G401 (cell line): ENCODE measurements around the gene EHD4. TPM values are rescaled to one million over a fixed set of nuclear protein-coding genes. Genes with fewer than 3 reads are reported as not detected.
A peak's percentile ranks its signal among the peaks of the same experiment; 100 is the strongest.

Source experiments
- DNase-seq: peaks from one replicate; pipeline ENCODE4 v3.0.0-alpha.2; 2015; ENCODE audit warnings: low spot score
- in situ Hi-C: cut with HindIII; loops from 2 replicates; pipeline ENCODE4 v1.10.0; 2016; ENCODE audit warnings: low sequenced_read_pairs, mixed read lengths
- total RNA-seq: library from RNA; depleted of rRNA; stranded (reverse); fragments of >200 nt; shearing (Covaris generic); gene quantifications from 2 replicates; pipeline ENCODE4 v1.2.3, GENCODE V29; 2014

EHD4 gene
- total RNA-seq, 1 experiment from 2014 or later: 8.8 TPM

DNA sequence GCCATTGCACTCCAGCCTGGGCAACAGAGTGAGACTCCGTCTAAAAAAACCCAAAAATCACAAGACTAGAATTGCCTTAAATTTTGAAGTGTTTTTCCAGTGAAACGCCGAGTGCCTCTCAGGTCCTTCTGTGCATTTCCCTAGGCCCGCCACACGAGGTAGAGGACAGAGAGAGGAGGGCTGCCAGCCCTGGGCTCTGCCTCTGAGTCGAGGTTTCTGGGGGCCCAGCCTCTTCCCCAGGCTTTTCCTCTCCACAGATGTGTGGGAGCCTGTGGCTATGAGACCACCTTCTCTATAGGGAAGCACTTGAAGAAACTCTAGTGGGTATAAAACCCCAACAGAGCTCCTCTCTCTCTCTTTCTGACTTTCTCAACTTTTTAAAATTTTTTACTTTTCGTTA lies 10.9 kb upstream of the EHD4 start:
- no peak for DNase-seq

DNA sequence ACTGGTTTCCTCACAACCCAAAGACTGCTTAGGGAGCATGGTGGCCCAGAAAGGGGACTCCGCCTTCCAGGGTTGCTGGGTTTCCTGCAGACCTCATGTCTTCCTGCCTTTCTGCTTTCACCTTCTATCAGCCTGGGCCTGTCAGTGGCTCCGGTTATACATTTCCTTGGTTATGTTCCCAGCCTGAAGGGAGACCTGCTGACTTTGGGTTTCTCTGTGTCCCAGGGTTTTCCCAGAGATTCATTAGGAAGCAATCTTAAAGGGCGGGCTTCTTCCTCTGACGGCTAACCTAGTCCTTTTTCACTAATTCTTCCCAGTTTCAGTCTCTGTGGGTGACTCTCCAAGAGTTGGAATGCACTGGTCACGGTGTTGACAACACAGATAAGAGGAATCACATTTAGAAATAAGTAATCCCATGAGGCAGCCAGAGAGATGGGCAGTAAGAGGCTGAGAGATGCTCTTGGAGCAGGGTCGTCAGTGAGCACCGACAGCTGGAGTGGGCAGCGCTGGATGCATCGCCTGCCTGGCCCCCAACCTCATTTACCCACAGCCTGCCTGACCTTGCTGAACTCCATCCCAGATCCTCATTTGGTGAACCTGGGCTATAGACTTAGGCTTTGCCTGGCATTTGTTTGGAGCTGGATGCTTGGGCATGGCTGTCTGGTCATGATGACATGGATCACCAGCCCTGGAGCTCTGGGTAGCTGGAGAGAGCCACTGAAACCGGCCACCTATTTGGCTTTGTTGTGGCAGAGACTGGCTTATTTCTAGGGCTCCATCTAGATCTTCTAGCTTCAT lies 10.0 kb upstream of the EHD4 start:
- in situ Hi-C loops: no loop called here
- no peak for DNase-seq

More for the DNA sequence above, 10.9 kb upstream of the EHD4 start:
- in situ Hi-C loops: no loop called here

DNA sequence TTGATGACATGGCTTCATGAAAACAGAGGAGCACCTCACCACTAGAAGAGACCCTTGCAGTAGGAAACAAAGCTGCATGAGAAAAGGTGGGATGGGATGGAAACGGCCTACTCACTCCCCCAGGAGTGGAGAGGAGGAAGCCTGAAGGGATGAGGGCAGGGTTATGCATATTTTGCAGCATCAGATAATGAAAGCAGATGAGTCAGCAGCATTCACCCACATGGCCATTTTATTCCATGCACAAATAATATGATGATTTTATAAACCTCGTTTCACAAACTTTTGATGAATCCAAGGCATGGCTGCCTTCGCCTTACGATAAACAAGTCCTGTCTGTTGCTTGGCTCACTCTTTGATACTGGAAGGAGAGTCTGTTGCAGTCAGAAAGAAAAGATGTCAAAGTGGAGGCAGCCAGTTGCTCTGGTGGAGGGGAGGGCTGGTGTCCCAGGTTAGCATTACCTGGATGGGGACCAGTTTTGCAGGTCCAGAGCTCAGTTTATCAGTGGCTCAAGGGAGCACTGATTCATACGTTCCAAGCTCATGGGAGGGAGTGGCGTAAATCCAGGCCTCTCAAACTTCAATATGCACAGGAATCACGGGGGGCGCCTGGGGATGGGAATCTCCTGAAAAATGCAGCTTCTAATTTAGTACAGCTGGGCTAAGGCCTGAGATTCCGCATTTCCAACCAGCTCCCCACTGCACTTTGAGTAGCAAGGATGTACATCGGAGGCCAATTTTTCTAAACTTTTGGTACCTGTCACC lies 9.2 kb upstream of the EHD4 start:
- in situ Hi-C loops: no loop called here

DNA sequence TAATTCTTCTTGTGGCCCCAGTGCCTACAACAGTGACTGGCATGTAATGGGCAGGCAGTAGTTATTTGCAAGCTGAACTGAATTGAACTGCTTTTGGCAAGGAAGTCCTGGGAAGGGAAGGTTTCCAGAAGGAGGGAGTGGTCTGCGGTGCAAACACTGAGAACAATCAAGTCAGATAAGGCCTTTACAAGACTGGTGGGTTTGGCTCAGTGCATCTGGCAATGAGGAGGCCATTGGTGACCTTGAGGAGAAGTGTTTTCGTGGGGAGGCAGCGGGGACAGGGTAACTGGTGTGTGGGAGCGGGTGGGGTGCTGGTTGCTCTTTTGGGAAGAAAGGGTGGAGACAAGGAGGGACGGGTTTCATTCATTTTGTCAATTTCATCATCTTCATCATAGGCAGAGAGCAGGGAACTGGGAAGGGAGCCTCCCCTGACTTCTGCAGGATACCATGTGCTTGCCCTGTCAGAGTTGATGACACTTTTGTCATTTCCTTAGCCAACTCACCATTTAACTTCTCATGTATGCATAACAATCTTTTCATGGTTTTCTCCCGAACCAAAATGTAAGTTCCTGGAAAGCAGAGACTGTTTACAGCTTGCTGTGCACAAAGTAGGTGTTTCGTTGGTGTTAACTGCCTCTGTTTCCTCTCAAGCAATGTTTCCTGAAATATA lies 8.4 kb upstream of the EHD4 start:
- no peak for DNase-seq
- in situ Hi-C loops: no loop called here

More for the DNA sequence above, 9.2 kb upstream of the EHD4 start:
- DNase-seq: no peak

DNA sequence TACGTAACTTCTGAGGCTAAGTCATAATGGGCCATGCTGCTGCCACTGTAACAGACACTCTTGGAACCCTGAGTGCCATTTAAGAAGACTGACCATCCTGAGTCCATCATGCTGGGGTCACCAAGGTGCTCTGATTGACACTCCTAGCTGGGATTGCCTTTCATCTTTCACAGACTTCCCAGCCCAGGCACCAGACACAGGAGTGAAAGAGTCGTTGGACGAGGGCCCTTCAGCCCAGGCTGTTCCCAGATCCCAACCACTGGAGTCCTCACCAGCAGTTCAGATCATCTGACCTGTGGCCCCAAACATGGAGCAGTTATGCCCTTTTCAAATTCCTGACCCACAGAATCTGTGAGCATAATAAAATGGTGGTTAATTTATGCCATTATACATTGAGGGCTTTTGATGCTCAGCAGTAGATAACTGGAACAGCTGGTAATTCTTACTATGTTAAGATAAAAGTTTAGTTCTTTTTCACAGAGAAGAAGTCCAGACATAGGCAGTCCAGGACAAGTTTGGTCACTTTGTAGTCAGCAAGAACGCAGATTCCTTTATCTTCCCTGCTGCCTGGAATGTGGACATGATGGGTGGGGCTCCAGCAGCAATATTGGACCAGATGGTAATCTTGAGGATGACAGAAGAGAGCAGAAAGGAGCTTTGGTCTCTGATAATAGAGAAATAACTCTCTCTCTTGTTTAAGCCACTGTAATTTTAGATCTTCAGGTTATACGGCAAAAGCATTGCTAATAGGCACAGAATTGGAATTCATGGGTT lies 7.3 kb upstream of the EHD4 start:
- in situ Hi-C loops: no loop called here

DNA sequence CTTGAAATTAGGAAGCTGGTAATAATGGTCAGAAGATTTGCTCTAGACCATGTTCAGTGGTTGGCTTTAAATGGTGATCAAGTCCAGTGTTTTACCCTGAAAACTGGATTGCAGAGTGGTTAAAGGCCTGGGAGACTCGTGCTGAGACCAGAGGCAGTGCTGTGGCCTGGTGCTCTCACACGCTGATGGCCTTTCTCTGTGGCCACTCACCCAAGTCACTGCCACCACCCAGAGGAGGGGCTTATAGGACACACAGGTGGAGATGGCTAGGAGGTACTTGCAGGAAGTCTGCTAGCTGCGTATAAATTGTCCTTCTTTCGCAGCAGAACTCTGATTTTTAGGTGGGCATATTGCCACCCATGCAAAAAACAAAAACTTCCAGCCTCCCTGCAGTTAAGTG lies 6.2 kb upstream of the EHD4 start:
- no peak for DNase-seq
- in situ Hi-C loops: no loop called here

More for the DNA sequence above, 7.3 kb upstream of the EHD4 start:
- DNase-seq: no peak

DNA sequence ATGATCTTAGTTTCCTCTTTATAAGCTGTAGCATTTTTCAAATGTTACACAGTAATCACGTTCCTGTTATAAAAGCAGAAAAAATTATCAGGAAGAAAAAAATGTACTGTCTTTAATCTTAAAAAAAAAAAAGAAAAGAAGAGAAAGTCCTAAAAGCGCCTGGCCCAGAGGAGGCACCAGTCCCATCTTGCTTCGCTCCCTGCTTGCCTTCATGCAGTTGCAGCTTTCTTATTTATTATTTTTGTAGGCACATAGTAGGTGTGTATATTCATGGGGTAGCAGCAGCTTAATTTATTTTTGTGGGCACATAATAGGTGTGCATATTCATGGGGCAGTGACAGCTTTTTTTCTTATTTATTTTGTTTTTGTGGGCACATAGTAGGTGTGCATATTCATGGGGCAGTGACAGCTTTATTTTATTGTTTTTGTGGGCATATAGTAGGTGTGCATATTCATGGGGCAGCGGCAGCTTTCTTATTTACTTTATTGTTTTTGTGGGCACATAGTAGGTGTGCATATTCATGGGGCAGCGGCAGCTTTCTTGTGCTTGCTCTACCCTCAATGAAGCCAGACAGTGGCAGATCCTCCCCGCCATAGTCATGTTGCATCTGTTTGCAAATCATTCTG lies 5.5 kb upstream of the EHD4 start:
- no peak for DNase-seq
- in situ Hi-C loops: no loop called here

DNA sequence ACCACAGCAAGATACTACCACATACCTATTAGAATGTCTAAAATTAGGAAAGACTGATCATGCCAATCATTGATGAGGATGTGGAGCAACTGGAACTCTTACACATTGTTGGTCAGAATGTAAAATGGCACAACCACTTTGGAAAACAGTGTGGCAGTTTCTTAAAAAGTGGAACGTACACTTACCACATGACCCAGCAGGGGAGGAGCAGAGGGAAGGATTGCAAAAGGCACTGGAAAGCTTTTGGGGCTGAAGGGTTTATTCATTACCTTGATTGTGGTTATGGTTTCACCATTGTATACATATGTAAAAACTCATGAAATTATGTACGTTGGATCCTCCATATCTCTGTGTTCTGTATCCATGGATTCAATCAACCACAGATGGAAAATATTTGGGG lies 3.3 kb upstream of the EHD4 start:
- in situ Hi-C loops: no loop called here
- no peak for DNase-seq

DNA sequence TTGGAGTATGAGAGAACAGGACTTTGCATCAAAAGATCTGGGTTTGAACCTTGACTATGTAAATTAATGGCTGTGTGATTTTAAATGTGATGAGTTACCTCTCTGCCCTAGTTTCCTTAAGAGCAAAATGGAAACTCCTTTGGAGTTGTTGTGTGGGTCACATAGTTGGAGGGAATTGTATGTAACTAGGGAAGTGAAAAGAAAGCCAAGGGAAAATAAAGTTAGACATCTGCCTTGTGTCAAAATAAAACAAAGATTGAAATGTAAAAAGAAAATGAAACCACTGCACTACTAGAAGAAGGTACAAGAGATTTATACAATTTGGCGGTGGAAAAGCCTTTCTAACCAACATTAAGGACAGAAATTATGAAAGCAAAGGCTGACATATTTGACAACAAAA lies 1.7 kb upstream of the EHD4 start:
- in situ Hi-C loops: no loop called here
- DNase-seq: no peak

DNA sequence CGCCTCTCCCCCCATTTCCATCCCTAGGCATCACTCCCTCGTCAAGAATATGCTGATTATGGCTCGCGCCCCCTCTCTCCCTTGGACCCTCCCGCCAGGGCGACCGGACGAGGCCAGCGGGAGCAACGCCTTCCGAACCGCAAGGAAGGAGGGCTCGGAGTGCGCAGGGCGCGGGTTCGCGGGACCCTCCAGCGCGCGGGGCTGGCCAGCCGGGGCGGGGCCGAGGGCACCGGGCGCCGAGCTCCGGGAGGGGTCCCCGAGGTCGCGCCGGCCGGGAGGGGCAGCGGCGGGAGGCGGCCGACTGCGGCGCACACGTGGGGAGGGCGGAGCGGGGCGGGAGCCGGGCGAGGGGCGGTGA lies 483 bp downstream of the EHD4 start:
- DNase-seq: no peak
- in situ Hi-C loops: no loop called here

DNA sequence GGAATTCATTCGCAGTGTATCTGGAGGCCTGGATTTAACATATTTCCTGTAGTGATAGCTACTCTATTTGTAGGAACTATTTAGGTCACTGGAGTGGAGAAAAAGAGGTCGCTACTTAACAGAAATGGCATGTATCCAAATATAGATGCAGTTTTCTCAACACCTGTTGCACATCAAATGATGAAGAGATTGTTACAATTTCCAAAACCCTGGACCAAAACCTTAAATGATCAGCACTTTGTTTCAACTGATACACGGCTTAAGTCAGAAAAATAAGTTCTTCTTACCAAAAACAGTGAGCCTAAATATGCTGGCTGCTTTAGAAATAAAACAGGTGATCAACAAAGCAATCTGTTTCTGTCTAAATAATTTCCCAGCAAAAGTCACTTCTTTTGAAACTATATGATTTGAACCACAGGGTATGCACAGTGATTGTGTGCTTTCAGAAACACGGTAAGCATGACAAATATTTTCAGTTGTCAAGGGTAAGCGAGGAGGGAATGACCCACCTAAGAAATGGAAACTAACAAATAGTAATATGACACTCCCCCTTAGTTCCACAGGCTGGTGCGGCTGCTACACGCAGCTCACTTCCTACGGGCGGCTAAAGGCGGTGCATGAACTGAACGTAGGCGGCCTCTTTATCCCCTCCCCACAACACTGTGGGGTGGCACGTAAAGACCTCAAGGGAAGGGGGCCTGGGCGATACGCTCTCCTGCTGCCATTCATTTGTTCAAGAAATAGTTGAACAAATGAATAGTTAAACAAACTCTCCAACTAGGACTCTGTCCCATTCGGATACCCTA lies 1.1 kb downstream of the EHD4 start:
- in situ Hi-C loops: no loop called here

DNA sequence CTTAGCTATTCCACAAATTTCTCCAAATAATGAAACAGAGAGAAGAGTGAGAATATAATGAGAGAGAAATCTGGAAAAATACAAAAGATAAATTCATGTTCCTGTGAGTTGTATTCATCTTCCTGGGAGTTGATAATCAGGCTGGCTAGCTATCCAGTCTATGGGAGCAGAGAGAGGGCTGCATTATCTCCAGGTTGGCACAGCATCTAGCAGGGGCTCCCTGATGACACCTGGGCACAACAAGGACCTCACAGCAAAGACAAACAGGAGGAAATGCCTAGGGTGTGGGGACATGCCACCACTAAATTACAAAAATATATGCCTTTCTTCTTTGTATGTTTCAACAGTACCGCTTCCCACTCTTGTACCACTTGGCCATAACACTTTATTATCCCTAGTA lies 1.9 kb downstream of the EHD4 start:
- in situ Hi-C loops: no loop called here
- peak; percentile 10 for DNase-seq

More for the DNA sequence above, 1.1 kb downstream of the EHD4 start:
- peak; percentile 44 for DNase-seq

DNA sequence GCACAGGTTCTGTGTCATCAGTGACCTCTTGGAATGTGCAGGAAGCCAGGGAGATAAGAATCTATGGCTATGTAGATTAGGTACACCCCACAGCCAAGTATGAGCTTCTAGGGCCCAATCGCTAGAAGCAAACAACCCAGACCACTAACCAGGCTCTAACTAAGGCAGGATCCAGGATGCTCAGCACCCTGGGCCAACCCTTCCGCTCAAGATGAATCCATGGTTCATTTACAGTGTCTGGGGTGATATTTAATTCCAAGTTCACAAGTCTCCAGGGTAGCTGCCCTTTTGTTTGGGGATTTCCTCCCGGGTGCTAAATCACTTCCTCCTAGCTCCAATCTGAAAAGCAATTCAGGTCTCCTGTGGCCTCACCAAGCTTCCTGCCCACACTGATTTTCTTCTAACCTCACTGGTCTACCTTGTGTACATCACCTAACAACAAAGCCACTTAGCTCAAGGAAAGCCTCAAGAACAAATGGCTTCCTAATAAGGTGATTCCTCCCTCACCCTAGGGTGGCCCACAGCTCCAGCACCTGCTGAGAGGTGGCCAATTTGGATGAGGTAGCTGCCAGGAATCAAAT lies 2.4 kb downstream of the EHD4 start:
- DNase-seq: no peak
- in situ Hi-C loops: no loop called here

DNA sequence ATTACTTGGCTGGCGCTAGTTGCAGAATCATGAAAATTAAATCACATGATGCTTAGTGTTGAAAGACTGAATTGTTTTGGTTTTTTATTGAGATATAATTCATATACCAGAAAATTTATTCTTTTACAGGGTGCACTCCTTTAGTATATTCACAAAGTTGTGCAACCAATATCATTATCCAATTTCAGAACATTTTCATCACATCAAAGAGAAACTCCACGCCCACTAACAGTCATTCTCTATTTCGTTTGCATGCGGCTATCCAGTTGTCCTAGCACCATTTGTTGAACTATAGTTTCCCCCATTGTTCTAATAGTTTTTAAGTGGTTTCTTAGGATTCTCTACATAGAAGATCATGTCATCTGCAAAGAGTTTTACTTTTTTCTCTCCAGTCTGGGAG lies 3.7 kb downstream of the EHD4 start:
- no peak for DNase-seq
- in situ Hi-C loops: no loop called here

DNA sequence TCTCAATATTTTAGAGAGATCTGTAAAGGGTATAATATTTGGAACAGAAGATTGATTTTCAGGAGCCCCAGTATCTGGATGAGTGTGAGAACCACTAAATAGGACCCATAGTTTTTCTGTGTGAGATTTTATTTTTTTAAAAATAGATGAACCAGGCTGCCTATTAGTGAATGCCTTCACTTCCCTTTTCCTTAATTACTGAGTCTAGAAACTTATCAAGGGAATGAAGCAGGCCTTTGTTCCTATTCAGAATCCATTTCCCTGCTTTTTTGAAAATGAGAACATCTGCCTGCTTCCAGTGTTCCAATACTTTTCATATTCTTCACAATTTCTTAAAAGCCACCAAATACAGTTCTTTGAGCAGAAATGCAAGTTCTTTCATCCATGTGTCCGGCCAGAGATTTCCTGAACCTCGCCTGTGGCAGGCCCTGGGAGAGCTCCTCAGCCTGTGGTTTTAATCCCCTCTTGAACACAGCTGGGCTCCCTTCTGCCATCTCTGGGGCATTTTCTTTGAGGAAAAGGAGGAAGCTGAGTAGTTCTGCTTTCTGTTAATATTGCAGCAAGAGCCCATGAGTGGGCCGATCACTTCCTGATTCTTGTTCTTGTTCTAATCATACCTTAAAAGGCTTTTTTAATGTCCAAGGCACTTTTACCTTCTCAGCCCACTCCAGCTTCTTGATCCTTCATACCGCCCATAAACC lies 4.7 kb downstream of the EHD4 start:
- in situ Hi-C loops: no loop called here
- DNase-seq: no peak

DNA sequence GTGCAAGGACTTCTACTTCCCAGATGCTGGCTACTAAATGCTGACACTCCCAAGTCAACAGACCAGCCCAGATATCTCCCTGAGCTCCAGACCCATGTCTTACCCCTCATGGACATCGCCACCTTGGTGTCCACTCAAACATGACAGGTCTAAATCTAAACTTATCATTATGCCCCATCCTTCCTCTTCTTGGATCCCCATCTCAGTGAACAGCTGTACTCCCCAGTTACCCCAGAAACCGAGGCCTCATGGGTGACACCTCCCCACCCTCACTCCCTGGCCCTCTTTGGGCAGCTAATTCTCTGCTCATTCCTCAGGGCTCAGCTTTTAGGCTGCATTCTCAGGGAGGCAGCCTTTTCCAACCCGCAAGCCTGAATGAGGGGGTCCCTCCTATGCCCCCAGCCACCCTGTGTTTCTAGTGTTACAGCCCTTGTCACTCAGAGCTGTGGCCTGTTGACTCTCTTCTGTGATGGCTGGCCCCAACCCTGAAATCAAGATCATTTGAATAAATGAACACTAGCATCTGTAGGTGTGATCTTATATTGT lies 5.4 kb downstream of the EHD4 start:
- no peak for DNase-seq
- in situ Hi-C loops: no loop called here

DNA sequence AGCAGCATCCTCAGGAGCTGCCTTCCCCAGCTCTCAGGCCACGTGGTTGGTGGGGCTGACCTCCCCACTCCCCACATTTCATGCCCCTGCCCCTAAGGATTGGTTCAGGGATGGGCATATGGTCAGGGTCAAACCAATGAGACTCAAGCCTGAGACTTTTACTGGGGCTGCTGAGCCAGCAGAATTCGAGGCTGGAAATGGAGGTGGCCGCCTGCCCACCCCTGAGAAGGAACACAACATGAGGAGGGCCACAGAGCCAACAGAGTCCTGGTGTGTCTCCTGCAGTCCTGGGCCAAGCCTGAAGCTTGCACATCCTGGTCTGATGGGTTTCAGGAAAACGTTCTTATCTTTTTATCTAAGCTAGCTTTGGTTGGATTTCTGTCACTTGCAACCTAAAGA lies 5.9 kb downstream of the EHD4 start:
- in situ Hi-C loops: no loop called here

More for the DNA sequence above, 5.9 kb downstream of the EHD4 start:
- no peak for DNase-seq
